Liver (tissue), 9 donors: ENCODE results near the gene PRKD3. TPM values are rescaled to one million over a fixed set of nuclear protein-coding genes. Genes with fewer than 3 reads are reported as not detected.

Source experiments
- DNase-seq: peaks from one replicate; pipeline ENCODE4 v3.0.0-alpha.2; 2017; ENCODE audit warnings: low spot score
- H3K27ac ChIP-seq, 2 donors: one replicate each; pipeline ENCODE4 v1.7.0; 2013; ENCODE audit warnings: inconsistent platforms in 2 of 2, low read length in 2 of 2, control low read depth in 1 of 2, low read depth in 1 of 2, mild to moderate bottlenecking in 1 of 2
- H3K27me3 ChIP-seq, 4 donors: one replicate each; pipeline versions ENCODE4 v1.6.1 to v1.7.0; 2013; ENCODE audit warnings: low read length in 3 of 4, inconsistent platforms in 1 of 4, mild to moderate bottlenecking in 1 of 4, moderate library complexity in 1 of 4; ENCODE audit not compliant: control insufficient read depth in 4 of 4, insufficient read depth in 4 of 4
- H3K36me3 ChIP-seq, 4 donors: one replicate each; pipeline versions ENCODE4 v1.6.1 to v1.7.0; 2013; ENCODE audit warnings: low read length in 3 of 4, mild to moderate bottlenecking in 3 of 4, low read depth in 1 of 4, moderate library complexity in 1 of 4; ENCODE audit not compliant: control insufficient read depth in 4 of 4, insufficient read depth in 3 of 4
- H3K4me1 ChIP-seq, 4 donors: one replicate each; pipeline versions ENCODE4 v1.6.1 to v1.7.0; 2013; ENCODE audit warnings: low read length in 3 of 4, mild to moderate bottlenecking in 3 of 4, moderate library complexity in 1 of 4; ENCODE audit not compliant: control insufficient read depth in 4 of 4, insufficient read depth in 4 of 4
- H3K4me3 ChIP-seq, 3 donors: one replicate each; pipeline versions ENCODE4 v1.6.1 to v1.7.0; 2013; ENCODE audit warnings: low read length in 3 of 3, control low read depth in 1 of 3, low read depth in 1 of 3, mild to moderate bottlenecking in 1 of 3
- H3K9ac ChIP-seq, 2 donors: one replicate each; pipeline ENCODE4 v1.7.0; 2013; ENCODE audit warnings: low read length in 2 of 2, mild to moderate bottlenecking in 2 of 2, moderate library complexity in 2 of 2, control low read depth in 1 of 2, low read depth in 1 of 2
- H3K9me3 ChIP-seq, 4 donors: one replicate each; pipeline versions ENCODE4 v1.6.1 to v1.7.0; 2013; ENCODE audit warnings: low read length in 3 of 4; ENCODE audit not compliant: control insufficient read depth in 4 of 4
- FOXA1 ChIP-seq: IDR thresholded peaks from 2 replicates; pipeline ENCODE4 v1.6.1; 2016; ENCODE audit warnings: antibody characterized with exemption
- FOXA2 ChIP-seq: IDR thresholded peaks from 2 replicates; pipeline ENCODE4 v1.6.1; 2016; ENCODE audit warnings: antibody characterized with exemption
- GABPA ChIP-seq, 2 donors: IDR thresholded peaks in 1 of 2; conservative IDR thresholded peaks in 1 of 2; 2 replicates each; pipeline ENCODE4 v1.6.1; 2016; ENCODE audit warnings: antibody characterized with exemption in 2 of 2, mild to moderate bottlenecking in 1 of 2, moderate library complexity in 1 of 2
- HNF4G ChIP-seq: IDR thresholded peaks from 2 replicates; pipeline ENCODE4 v1.6.1; 2016; ENCODE audit warnings: antibody characterized with exemption
- JUND ChIP-seq, 2 donors: IDR thresholded peaks; 2 replicates each; pipeline ENCODE4 v1.6.1; 2016; ENCODE audit warnings: antibody characterized with exemption in 2 of 2
- MAX ChIP-seq: IDR thresholded peaks from 2 replicates; pipeline ENCODE4 v1.6.1; 2016; ENCODE audit warnings: antibody characterized with exemption
- NR2F2 ChIP-seq: IDR thresholded peaks from 2 replicates; pipeline ENCODE4 v1.6.1; 2016; ENCODE audit warnings: antibody characterized with exemption
- RAD21 ChIP-seq, 2 donors: IDR thresholded peaks; 2 replicates each; pipeline ENCODE4 v1.6.1; 2016; ENCODE audit warnings: antibody characterized with exemption in 2 of 2, mild to moderate bottlenecking in 2 of 2
- RXRA ChIP-seq, 2 donors: IDR thresholded peaks; 2 replicates each; pipeline ENCODE4 v1.6.1; 2017 to 2018; ENCODE audit warnings: antibody characterized with exemption in 2 of 2, mild to moderate bottlenecking in 1 of 2
- TAF1 ChIP-seq: conservative IDR thresholded peaks from 2 replicates; pipeline ENCODE4 v1.6.1; 2016; ENCODE audit warnings: antibody characterized with exemption, mild to moderate bottlenecking
- WGBS: extraction: QIAGEN DNeasy Blood & Tissue Kit; methylation state at CpG from one replicate; pipeline ENCODE4 v1.1.7; 2013; 5-methylcytosine and 5-hydroxymethylcytosine counted together
- polyA plus RNA-seq, 2 donors: library from polyadenylated mRNA; stranded (reverse) in 1 of 2; unstranded in 1 of 2; fragments of 200-250 nt in 1 of 2; fragments of >200 nt in 1 of 2; fragmentation: Nextera tagmentation in 1 of 2; extraction: Ambion mirVana in 1 of 2; gene quantifications; one replicate each; pipeline versions ENCODE4 v1.2.1 to v1.2.3, GENCODE V29; 2013 to 2015
- total RNA-seq, 2 donors: library from RNA; depleted of rRNA; stranded (reverse); fragments of >200 nt; gene quantifications; one replicate each; pipeline ENCODE4 v1.2.3, GENCODE V29; 2014
- TF ChIP-seq, protein P1 (sequence below): fragments of 150-350 bp; IDR thresholded peaks from 2 replicates; pipeline ENCODE4 v1.5.1; 2017; ENCODE audit warnings: improper control_type of control experiment, low read depth, low read length; ENCODE audit not compliant: missing input control
- TF ChIP-seq, protein P2 (sequence below): IDR thresholded peaks from 2 replicates; pipeline ENCODE4 v1.6.1; 2016; ENCODE audit warnings: antibody characterized with exemption
- TF ChIP-seq, protein P3 (sequence below): IDR thresholded peaks from 2 replicates; pipeline ENCODE4 v1.6.1; 2016; ENCODE audit warnings: antibody characterized with exemption
- donor health status: healthy.
- donor health status: healthy.
- donor health status: healthy.
- donor health status: healthy.
- donor health status: healthy.

The PRKD3 gene
- total and polyA plus RNA-seq, 4 donors = 4.4 to 19.7 (median 8.1) TPM

DNA sequence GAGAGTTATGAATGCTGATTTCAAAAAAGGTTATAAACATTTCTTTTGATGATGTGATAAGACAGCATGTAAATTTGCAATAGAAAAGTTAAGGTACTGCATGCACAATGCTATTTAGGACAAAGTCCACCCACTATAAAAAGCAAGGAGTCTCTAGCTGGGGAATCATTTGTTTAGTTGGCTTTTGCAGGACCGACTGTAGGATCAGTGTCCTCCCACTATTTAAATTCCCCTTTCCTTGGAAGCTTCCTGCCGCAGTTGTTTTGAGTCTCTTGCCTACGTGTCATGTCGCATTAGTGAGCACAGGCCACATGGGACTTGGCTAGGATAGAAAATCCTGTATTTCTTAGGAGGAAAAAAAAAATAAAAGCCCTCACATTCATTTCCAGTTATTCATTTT, 32.9 kb upstream of the PRKD3 start:
- no peaks in the 10 kb centered on the region for H3K9me3 ChIP-seq
- 76% methylated on average over 4 of the region's 4 CpGs for WGBS
- no peak overlapping the region for H3K4me3 ChIP-seq
- no peak overlapping the region for H3K9ac ChIP-seq
- no peaks in the 10 kb centered on the region for H3K36me3 ChIP-seq
- no peak for DNase-seq
- TF ChIP-seq RXRA (IDR thresholded peaks at IDR 0.05) = no peak
- TF ChIP-seq, protein P1, sequence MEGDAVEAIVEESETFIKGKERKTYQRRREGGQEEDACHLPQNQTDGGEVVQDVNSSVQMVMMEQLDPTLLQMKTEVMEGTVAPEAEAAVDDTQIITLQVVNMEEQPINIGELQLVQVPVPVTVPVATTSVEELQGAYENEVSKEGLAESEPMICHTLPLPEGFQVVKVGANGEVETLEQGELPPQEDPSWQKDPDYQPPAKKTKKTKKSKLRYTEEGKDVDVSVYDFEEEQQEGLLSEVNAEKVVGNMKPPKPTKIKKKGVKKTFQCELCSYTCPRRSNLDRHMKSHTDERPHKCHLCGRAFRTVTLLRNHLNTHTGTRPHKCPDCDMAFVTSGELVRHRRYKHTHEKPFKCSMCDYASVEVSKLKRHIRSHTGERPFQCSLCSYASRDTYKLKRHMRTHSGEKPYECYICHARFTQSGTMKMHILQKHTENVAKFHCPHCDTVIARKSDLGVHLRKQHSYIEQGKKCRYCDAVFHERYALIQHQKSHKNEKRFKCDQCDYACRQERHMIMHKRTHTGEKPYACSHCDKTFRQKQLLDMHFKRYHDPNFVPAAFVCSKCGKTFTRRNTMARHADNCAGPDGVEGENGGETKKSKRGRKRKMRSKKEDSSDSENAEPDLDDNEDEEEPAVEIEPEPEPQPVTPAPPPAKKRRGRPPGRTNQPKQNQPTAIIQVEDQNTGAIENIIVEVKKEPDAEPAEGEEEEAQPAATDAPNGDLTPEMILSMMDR = no peak
- no peak for TF ChIP-seq GABPA (IDR thresholded peaks at IDR 0.05 in 1 of 2, conservative IDR thresholded peaks at IDR 0.05 in 1 of 2)
- TF ChIP-seq FOXA2 = no peak
- no peak for TF ChIP-seq NR2F2
- TF ChIP-seq, protein P2, sequence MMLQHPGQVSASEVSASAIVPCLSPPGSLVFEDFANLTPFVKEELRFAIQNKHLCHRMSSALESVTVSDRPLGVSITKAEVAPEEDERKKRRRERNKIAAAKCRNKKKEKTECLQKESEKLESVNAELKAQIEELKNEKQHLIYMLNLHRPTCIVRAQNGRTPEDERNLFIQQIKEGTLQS = no peak
- TF ChIP-seq RAD21 (IDR thresholded peaks at IDR 0.05) = no peak
- TF ChIP-seq, protein P3, sequence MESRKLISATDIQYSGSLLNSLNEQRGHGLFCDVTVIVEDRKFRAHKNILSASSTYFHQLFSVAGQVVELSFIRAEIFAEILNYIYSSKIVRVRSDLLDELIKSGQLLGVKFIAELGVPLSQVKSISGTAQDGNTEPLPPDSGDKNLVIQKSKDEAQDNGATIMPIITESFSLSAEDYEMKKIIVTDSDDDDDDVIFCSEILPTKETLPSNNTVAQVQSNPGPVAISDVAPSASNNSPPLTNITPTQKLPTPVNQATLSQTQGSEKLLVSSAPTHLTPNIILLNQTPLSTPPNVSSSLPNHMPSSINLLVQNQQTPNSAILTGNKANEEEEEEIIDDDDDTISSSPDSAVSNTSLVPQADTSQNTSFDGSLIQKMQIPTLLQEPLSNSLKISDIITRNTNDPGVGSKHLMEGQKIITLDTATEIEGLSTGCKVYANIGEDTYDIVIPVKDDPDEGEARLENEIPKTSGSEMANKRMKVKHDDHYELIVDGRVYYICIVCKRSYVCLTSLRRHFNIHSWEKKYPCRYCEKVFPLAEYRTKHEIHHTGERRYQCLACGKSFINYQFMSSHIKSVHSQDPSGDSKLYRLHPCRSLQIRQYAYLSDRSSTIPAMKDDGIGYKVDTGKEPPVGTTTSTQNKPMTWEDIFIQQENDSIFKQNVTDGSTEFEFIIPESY = no peak
- TF ChIP-seq TAF1 = no peak
- no peak overlapping the region for H3K27ac ChIP-seq
- no peaks in the 10 kb centered on the region for H3K4me1 ChIP-seq
- no peaks in the 10 kb centered on the region for H3K27me3 ChIP-seq

DNA sequence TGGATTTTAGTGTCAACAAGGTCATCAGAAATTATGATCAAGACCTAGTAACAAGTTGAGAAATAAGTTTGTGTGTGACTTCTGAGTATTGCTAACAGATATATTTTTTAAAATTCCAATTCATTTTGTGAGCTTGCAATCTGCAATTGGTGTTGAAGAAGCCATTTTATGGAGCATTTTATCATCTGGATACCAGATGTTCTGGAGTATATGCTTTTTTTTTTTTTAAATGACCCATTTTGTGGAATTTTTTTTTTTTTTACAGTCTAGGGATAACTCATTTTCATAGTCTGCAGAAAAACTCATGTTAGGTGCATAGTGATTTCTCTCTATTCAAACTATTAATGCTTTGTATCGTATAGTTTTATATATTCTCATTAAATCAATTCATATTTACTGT, 32.4 kb upstream of the PRKD3 start:
- Histone ChIP-seq H3K4me1 (no peaks in the 10 kb centered on the region), H3K36me3 (no peaks in the 10 kb centered on the region), H3K9me3 (no peaks in the 10 kb centered on the region), H3K4me3 (no peak overlapping the region), H3K27me3 (no peaks in the 10 kb centered on the region), H3K27ac (no peak overlapping the region), H3K9ac (no peak overlapping the region)
- no peak for TF ChIP-seq RAD21 (IDR thresholded peaks at IDR 0.05)
- no peak for TF ChIP-seq HNF4G
- TF ChIP-seq JUND (IDR thresholded peaks at IDR 0.05) = no peak
- TF ChIP-seq FOXA1 = no peak
- TF ChIP-seq, protein P3 = no peak
- no peak for TF ChIP-seq GABPA (IDR thresholded peaks at IDR 0.05 in 1 of 2, conservative IDR thresholded peaks at IDR 0.05 in 1 of 2)
- TF ChIP-seq MAX = no peak
- WGBS = 86% methylated on average over 1 of the region's 1 CpG
- no peak for DNase-seq
